GM19023 (cell line): ENCODE data around the gene TNFRSF21.

Experiments
- ATAC-seq: cut with Tn5 transposase; IDR thresholded peaks from one replicate; pipeline ENCODE4 v1.9.1; 2021; ENCODE audit warnings: mild to moderate bottlenecking, moderate library complexity; ENCODE audit not compliant: unreplicated experiment

Gene TNFRSF21

DNA sequence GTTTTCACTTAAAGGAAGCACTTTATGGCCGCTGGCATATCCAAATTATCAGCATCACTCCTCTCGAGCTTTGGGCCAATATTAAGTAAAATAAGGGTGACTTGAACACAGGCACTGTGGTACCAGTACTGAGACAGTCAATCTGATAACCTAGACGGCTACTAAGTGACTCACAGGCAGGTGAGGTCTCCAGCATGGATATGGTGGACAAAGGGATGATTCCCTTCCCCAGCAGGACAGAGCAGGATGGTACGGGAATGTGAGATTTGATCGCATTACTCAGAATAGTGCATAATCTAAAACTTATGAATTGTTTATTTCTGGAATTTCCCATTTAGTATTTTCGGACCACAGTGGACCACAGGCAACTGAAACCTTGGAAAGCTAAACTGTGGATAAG, 55.7 kb downstream of the TNFRSF21 start:
- ATAC-seq, result no peak

DNA sequence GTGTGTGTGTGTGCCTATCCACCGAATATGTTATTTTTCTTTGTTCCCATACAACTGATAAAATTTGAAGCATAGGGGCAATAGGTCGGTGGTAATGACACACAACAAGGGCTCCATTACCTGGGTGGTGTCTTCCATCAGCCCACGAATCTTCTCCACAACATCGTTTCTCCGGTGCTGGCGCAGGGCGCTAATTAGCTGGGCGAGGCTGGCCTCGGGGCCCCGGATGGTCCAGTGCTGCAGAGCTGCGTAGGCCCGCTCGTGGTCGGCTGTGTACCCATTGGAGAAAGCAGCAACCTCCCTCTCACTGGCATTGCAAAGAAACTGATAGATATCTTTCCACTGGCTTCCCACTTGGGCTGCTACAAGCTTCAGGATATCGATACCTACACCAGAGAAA, 56.6 kb downstream of the TNFRSF21 start:
- ATAC-seq, result no peak

GRCh38 chr6:47252633-47253032, 57.1 kb downstream of the TNFRSF21 start:
- no peak for ATAC-seq

DNA sequence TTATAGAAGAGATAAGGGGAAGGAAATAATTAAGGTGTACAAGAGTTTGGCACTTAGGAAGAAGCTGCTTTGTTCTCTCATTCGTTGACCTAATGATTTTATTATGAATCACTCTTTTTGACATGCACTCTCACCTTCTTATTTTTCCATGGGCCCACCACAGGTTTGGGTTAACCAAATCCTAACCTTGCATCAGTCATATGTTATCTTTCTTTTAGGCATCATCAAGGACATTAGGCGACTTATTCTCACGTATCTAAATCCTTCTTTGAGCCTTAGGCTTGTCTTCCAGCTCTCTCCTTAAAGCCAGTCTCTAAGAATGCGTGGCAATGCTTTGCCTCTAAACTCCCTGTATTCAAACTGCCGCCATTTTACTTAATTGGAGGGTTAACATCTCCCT, 58.3 kb downstream of the TNFRSF21 start:
- no peak for ATAC-seq

GRCh38 chr6:47250302-47250701, 59.4 kb downstream of the TNFRSF21 start:
- ATAC-seq, result no peak

DNA sequence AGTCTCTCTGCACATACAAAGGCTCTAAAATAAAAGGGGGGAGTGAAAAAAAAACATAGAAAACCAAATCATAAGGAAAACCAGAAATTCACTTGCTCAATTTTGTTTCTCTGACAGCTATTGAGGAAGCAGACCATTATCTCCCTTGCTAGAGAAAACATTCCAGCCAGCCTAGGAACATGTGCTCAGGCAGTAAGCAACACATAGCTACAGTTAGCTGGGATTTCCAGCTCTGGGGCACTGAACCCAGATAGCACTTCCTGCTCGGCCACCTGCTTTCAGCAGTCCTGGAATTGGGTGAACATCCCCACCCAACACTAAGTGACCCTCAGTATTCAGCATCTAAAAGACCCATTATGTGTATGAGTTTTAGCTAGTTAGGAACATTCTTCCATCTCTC, 61.3 kb downstream of the TNFRSF21 start:
- ATAC-seq, result no peak

DNA sequence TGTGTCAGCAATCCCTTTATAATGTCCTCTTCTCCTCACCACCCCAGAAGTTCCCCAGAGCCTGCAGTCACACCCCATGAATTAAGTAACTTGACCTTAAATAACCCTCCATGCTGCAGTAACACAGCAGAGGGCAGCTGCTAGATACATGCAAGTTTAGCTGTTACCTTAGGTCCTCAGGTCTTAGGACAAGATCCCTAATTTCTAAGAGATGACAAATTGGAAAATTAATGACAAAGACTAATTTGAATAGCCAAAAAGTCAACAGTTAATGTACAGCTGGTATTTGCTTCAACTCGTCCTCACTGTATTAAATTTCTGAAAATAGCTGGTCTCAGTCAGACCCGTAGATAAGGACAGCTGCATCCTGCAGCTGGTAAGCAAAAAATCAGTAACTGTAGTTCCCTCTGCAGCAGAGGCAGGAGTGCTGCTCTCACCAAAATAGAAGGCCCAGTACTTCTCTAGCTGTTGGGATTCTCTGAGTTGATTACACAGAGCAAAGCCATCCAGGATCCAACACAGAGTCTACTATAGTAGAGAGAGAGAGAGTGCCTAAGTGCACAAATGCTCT, 62.4 kb downstream of the TNFRSF21 start:
- ATAC-seq, result peak; percentile 44

GRCh38 chr6:47246551-47246950, 63.2 kb downstream of the TNFRSF21 start:
- ATAC-seq, result no peak

- ATAC-seq, result no peak
These were observed 63.8 kb downstream of the TNFRSF21 start for GRCh38 chr6:47245745-47246371.

DNA sequence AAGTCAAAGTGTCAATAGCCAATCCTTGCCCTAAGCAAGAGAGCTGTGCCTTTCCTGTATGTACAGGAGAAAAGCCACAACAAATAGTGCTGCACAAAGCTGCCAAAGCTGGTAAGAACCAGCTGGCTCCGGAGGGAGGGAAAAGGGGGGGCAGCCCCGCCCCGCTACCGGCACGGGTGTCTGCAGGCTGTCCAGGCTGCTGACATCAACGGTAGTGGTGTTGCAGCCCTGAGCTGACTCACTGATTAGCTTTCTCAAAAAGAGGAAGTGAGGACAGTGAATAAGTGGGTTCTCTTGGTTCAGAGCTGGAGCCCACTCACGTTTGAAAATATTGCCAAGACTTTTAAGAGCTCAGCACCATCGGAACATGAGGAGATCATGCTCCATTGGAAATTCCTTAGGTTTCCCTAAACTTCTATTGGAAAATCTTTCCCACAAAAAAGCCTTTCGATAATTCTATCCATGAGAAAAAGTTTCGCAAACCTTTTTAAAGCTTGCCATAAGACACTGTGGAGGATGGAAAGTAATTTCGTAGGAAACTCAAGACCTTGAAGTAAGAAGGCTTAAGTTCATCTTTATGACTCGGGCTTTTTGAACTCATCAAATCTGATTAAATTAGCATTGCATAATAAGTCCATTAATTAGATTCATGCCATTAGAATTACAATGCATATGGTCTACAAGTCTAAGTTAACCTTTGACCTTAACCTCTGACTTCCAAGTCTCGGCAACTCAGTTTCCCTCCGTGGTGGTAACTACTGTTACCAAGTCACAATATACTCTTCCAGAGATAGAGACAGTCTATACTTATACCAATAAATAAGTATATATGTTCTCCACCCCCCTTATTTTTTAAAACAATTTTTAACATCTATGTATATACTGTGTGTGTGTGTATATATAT, 67.0 kb downstream of the TNFRSF21 start:
- ATAC-seq, result peak; percentile 97

DNA sequence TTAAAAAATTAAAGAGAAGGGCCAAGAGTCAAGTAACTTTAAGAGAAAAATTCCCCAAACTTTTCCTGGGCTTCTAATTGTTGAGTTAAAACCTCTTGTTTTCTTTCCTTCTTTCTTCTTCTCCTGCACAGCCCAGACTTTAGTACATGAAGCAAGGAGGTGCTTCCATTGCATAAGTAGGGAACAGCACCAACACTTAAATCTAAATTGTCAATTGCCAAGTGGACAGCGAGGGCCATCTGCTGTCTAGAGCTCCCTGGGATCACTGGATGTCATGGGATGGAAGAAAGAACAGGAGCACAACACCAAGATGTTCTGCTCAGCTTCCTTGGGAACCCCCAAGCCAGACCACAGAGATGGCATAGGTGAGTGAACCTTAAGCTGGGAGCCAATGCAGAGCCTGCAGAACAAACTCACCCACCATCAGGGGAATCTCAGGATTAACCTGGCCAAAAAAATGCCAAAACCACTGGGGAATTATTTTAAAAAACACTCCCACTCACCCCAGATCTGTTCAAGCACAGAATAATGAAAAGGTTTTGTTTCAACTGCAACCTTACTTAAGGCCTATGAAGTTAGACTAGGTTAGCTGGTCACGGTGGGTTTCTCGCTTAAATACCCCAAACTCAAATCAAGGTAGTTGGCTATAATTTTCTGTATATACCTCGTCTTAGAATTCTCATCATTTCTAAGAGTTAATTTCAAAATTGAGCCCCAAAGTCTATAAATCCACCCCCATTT, 67.8 kb downstream of the TNFRSF21 start:
- peak; percentile 2 for ATAC-seq

GRCh38 chr6:47240277-47240890, 69.3 kb downstream of the TNFRSF21 start:
- no peak for ATAC-seq

- no peak for ATAC-seq
These were observed 70.2 kb downstream of the TNFRSF21 start for GRCh38 chr6:47239546-47239945.

DNA sequence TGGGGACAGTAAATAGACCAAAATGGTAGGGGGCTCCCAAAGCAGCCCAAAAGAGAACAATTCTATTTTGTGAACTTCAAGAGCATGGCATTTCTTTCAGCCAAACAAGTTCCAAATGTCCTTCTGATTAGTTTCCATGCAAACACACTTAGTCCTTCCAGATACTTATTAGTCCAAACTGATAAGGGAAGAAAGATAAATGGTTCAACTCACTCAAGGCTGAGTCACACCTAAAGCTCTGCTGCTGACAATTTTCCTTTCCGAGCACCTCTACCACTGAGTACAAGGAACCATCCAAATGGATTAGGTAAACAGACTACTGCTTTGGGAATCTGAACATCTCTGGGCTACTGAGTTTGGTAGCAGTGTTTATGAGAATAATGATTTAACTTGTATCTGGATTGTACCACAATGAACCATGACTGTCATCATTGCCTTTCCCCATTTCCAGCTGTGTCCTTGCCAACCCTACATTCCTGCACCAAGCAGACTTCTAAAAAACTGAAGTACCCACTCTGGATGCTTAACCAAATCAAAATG, 71.2 kb downstream of the TNFRSF21 start:
- no peak for ATAC-seq

- ATAC-seq, result no peak
These were observed 72.5 kb downstream of the TNFRSF21 start for GRCh38 chr6:47237196-47237595.

DNA sequence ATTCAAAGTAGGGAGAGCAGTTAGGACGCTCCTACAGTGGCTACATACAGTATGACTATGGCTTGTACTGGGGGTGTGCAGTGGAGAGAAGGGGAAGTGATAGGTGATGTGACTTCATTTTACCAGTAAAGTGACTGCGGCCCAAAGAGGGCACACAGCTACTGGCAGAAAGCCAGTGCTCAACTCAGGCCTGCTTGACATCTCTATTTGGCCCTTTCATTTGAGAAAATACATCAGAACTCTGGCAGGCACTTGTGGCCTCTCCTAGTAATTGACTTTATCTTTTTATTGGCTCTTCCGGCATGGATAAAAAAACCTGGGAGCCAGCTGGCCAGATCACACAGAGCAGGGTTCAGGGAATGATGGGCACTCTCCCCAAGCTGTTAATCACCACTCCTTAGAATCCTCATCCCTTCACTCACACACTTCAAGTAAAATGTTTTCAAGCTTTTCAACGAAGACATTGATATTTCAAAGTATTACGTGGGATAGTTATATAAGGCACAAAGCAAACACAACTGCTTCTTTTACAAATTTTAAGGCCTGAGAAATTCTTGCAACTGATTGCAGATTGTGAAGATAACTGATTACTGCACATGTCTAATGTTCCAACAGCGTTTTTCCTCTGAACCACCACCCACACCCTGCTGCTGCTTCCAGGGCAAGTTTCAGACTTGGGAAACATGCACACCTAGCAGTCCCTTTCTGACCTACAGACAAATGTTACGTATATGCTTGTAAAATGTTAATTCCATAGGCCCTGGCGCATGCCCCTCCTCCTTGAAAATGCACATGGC, 73.5 kb downstream of the TNFRSF21 start:
- no peak for ATAC-seq

- ATAC-seq, result no peak
These were observed 74.3 kb downstream of the TNFRSF21 start for GRCh38 chr6:47235421-47235820.

- no peak for ATAC-seq
These were observed 75.3 kb downstream of the TNFRSF21 start for GRCh38 chr6:47234266-47234933.

- ATAC-seq, result no peak
These were observed 78.6 kb downstream of the TNFRSF21 start for GRCh38 chr6:47231151-47231550.
